ENCODE results near the gene STK40.

DNA sequence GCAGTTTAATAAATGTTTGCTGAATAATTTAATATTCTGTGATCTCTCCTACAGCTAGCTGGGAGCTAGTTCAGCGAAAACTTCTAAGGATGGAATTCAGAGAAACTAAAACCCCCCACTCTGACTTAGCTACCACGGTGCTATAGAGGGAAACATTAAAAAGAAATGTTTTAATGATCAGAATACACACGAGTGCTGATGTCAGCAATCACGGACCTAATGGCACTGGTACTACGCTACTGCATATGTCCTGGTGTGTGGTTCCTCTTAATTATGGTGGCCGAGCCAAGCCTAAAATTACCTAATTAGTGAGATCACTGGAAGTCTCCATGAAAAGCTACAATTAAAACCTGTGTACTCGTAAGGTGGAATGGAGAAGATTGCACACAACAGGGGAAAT lies 35.9 kb upstream of the STK40 start:
- TF ChIP-seq, protein P1, sequence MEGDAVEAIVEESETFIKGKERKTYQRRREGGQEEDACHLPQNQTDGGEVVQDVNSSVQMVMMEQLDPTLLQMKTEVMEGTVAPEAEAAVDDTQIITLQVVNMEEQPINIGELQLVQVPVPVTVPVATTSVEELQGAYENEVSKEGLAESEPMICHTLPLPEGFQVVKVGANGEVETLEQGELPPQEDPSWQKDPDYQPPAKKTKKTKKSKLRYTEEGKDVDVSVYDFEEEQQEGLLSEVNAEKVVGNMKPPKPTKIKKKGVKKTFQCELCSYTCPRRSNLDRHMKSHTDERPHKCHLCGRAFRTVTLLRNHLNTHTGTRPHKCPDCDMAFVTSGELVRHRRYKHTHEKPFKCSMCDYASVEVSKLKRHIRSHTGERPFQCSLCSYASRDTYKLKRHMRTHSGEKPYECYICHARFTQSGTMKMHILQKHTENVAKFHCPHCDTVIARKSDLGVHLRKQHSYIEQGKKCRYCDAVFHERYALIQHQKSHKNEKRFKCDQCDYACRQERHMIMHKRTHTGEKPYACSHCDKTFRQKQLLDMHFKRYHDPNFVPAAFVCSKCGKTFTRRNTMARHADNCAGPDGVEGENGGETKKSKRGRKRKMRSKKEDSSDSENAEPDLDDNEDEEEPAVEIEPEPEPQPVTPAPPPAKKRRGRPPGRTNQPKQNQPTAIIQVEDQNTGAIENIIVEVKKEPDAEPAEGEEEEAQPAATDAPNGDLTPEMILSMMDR (IDR thresholded peaks at IDR 0.05; ENCODE audit: low read depth, low read length), result no peak
- no peak for TF ChIP-seq EZH2phosphoT487 (IDR thresholded peaks at IDR 0.05; ENCODE audit: low read depth)
